GM12878 (cell line): ENCODE results near the gene RGS12. TPM values are rescaled to one million over a fixed set of nuclear protein-coding genes. Genes with fewer than 3 reads are reported as not detected.

Source experiments
- ATAC-seq: fragments of 200-7000 bp; cut with Tn5 transposase; 3 replicates; pipeline ENCODE4 v1.9.1; 2020; ENCODE audit warnings: mild to moderate bottlenecking, moderate library complexity
- BruUV-seq: library from RNA; stranded (reverse); fragments of 400-500 nt; replicated peaks from 2 replicates; lab custom pipeline; 2021; lab: Mats Ljungman, UMichigan
- CTCF ChIA-PET: fragments of 300-600 bp; sonication (Branson Sonifier 250); formaldehyde crosslinking; extraction: SDS; loops from one replicate; lab custom pipeline; 2021; ENCODE audit warnings: inconsistent platforms; lab: Yijun Ruan, JAX
- POLR2A ChIA-PET: fragments of 350-600 bp; formaldehyde crosslinking; extraction: SDS; loops from one replicate; lab custom pipeline; 2021; ENCODE audit warnings: inconsistent platforms; lab: Charles Lee
- RAD21 ChIA-PET: fragments of 300-600 bp; sonication (Branson Sonifier 250); formaldehyde crosslinking; loops from one replicate; lab custom pipeline; 2023; ENCODE audit warnings: antibody characterized with exemption; ENCODE audit not compliant: unreplicated experiment; lab: Charles Lee
- SMC1A ChIA-PET: fragments of 300-600 bp; sonication (Branson Sonifier 250); formaldehyde crosslinking; loops from one replicate; lab custom pipeline; 2023; ENCODE audit not compliant: unreplicated experiment, uncharacterized antibody; lab: Charles Lee
- DNase-seq: peaks from one replicate; pipeline ENCODE4 v3.0.0-alpha.2; 2011; ENCODE audit warnings: low read depth, low spot score
- FAIRE-seq: peaks from 3 replicates; lab custom pipeline; 2011; peaks lifted over from hg19 to GRCh38; lab: Jason Lieb, UNC
- H2AFZ ChIP-seq: 2 replicates; pipeline ENCODE4 v1.6.0; 2011; ENCODE audit warnings: low read depth, low read length, control low read depth; ENCODE audit not compliant: control insufficient read depth
- H3K27ac ChIP-seq: 2 replicates; pipeline ENCODE4 v1.5.1; 2011; ENCODE audit warnings: control low read depth; ENCODE audit not compliant: control insufficient read depth, insufficient read depth
- H3K27me3 ChIP-seq, 2 experiments: replicated peaks in 1 of 2; 2 replicates each; pipeline versions ENCODE4 v1.6.0 to v1.6.1; 2011; ENCODE audit warnings: low read length in 1 of 2; ENCODE audit not compliant: control insufficient read depth in 2 of 2, insufficient read depth in 2 of 2
- H3K36me3 ChIP-seq, 2 experiments: 2 replicates each; pipeline ENCODE4 v1.5.1; 2011; ENCODE audit warnings: low read length in 1 of 2; ENCODE audit not compliant: control insufficient read depth in 2 of 2, insufficient read depth in 2 of 2
- H3K4me1 ChIP-seq: 2 replicates; pipeline ENCODE4 v1.6.1; 2011; ENCODE audit warnings: mild to moderate bottlenecking, low read length, moderate library complexity, mixed read lengths; ENCODE audit not compliant: control insufficient read depth, insufficient read depth
- H3K4me2 ChIP-seq: 2 replicates; pipeline ENCODE4 v1.6.0; 2011; ENCODE audit warnings: control low read depth; ENCODE audit not compliant: control insufficient read depth, insufficient read depth
- H3K4me3 ChIP-seq: fragments of 200-600 bp; sonication (generic); 2 replicates; pipeline ENCODE4 v1.5.1; 2016
- H3K79me2 ChIP-seq: 2 replicates; pipeline ENCODE4 v1.6.0; 2011; ENCODE audit warnings: low read length; ENCODE audit not compliant: control insufficient read depth, insufficient read depth
- H3K9ac ChIP-seq: 2 replicates; pipeline ENCODE4 v1.8.0; 2011; ENCODE audit warnings: low read length, control low read depth, mixed read lengths; ENCODE audit not compliant: control insufficient read depth, insufficient read depth
- H3K9me3 ChIP-seq: replicated peaks from 3 replicates; pipeline ENCODE4 v1.5.1; 2011; ENCODE audit warnings: mild to moderate bottlenecking, low read length; ENCODE audit not compliant: control insufficient read depth, insufficient read depth
- H4K20me1 ChIP-seq: 2 replicates; pipeline ENCODE4 v1.6.0; 2011; ENCODE audit not compliant: control insufficient read depth, insufficient read depth
- HDAC2 ChIP-seq: fragments of 200-600 bp; sonication (generic); IDR thresholded peaks from 2 replicates; pipeline ENCODE4 v1.6.1; 2017
- RAD21 ChIP-seq: IDR thresholded peaks from 2 replicates; pipeline ENCODE4 v1.6.1; 2011; ENCODE audit warnings: mild to moderate bottlenecking, low read depth, low read length, moderate library complexity; ENCODE audit not compliant: insufficient read depth
- RELA ChIP-seq: fragments of 450-650 bp; IDR thresholded peaks from 2 replicates; pipeline ENCODE4 v1.8.0; 2014; ENCODE audit warnings: borderline replicate concordance; ENCODE audit not compliant: partially characterized antibody
- SP1 ChIP-seq: IDR thresholded peaks from one replicate; pipeline ENCODE4 v1.6.1; 2011; ENCODE audit warnings: low read depth, low read length
- SUZ12 ChIP-seq: fragments of 200-600 bp; sonication (generic); IDR thresholded peaks from one replicate; pipeline ENCODE4 v1.6.1; 2018; ENCODE audit warnings: antibody characterized with exemption, mild to moderate bottlenecking; ENCODE audit not compliant: unreplicated experiment
- YY1 ChIP-seq: IDR thresholded peaks from 2 replicates; pipeline ENCODE4 v1.6.1; 2011; ENCODE audit warnings: low read depth, mild to moderate bottlenecking, low read length
- WGBS: methylation state at CpG from one replicate; pipeline ENCODE4 v1.1.6; 2016; ENCODE audit warnings: low lambda C conversion rate; ENCODE audit not compliant: insufficient replicate concordance, insufficient coverage; ENCODE audit errors: missing lambda C conversion rate; 5-methylcytosine and 5-hydroxymethylcytosine counted together
- in situ Hi-C: fragments of 300-500 bp; cut with MboI; formaldehyde crosslinking; loops from 9 replicates; pipeline ENCODE4 v1.14.3; 2018; ENCODE audit warnings: mixed read lengths
- intact Hi-C: fragments of 100-400 bp; cut with micrococcal nuclease; formaldehyde crosslinking; loops from one replicate; pipeline ENCODE4 v1.14.2; 2022; ENCODE audit not compliant: unreplicated experiment
- polyA plus RNA-seq, 11 experiments: library from polyadenylated mRNA; depleted of rRNA in 4 of 11; unstranded in 6 of 11; stranded (reverse) in 5 of 11; fragments of >200 nt; fragmentation: Nextera tagmentation in 4 of 11; fragmentation: Illumina TruSeq in 1 of 11; extraction: Ambion mirVana in 4 of 11; extraction: Trizol in 1 of 11; gene quantifications; 1 replicate in 1 of 11; 2 replicates in 10 of 11; pipeline versions ENCODE4 v1.2.1 to v1.2.3, GENCODE V29; 2011 to 2016; ENCODE audit warnings: inconsistent platforms in 2 of 11, missing spikeins in 2 of 11, low read depth in 1 of 11
- total RNA-seq, 4 experiments: library from RNA; depleted of rRNA in 3 of 4; stranded (reverse); fragments of >200 nt in 3 of 4; fragmentation: Illumina TruSeq in 1 of 4; extraction: Trizol in 1 of 4; gene quantifications; 2 replicates each; pipeline versions ENCODE4 v1.2.1 to v1.2.3, GENCODE V29; 2013 to 2021
- TF ChIP-seq, protein P1 (sequence below): fragments of 450-650 bp; IDR thresholded peaks from 2 replicates; pipeline ENCODE4 v1.6.1; 2016; ENCODE audit warnings: mild to moderate bottlenecking
- TF ChIP-seq, protein P2 (sequence below): IDR thresholded peaks from 2 replicates; pipeline ENCODE4 v1.6.1; 2012; ENCODE audit warnings: improper control_type of control experiment, low read depth, low read length; ENCODE audit not compliant: insufficient replicate concordance
- TF ChIP-seq, protein P3 (sequence below): fragments of 450-650 bp; IDR thresholded peaks from 2 replicates; pipeline ENCODE4 v1.6.1; 2018; ENCODE audit warnings: borderline replicate concordance, mild to moderate bottlenecking; ENCODE audit not compliant: partially characterized antibody
- TF ChIP-seq, protein P4 (sequence below): IDR thresholded peaks from 2 replicates; pipeline ENCODE4 v1.6.1; 2011; ENCODE audit warnings: borderline replicate concordance, low read depth, mild to moderate bottlenecking, moderate library complexity, mixed read lengths, low read length; ENCODE audit not compliant: insufficient read depth; ENCODE audit errors: extremely low read length

RGS12 gene
- total and polyA plus RNA-seq, 10 of the 15 experiments (the other 5 are each of a cell fraction or from before 2014, with no cell fraction given), result 0.02 to 2.2 (median 0.73) TPM

DNA sequence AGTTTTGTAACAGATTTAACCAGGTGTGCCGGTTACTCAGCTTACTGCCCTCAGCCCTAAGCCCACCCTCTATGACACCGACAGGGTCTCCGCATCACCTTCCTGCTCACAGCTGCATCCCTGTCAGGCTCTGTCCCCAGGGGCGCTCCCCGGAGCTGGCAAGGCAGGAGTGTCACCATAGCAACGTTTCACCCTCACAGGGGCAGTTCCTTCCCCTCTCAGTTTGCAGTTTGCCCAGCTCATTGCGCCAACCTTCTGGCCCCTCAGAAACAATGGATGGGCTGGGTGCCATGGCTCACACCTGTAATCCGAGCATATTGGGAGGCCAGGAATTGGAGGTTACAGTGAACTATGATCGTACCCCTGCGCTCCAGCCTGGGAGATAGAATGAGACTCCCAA, 42.6 kb downstream of the RGS12 start:
- Histone ChIP-seq H4K20me1 (no peaks in the 10 kb centered on the region), H3K4me2 (no peak overlapping the region), H3K4me3 (no peak overlapping the region), H3K9ac (no peak overlapping the region), H2AFZ (no peak overlapping the region), H3K36me3 (no peaks in the 10 kb centered on the region), H3K9me3 (no peaks in the 10 kb centered on the region), H3K27ac (no peak overlapping the region), H3K79me2 (no peaks in the 10 kb centered on the region), H3K4me1 (peaks cover 5% of the 10 kb centered on the region), H3K27me3 (no peaks in the 10 kb centered on the region)
- no peak for DNase-seq
- no TSS peak for BruUV-seq
- 76% methylated on average over 10 of the region's 10 CpGs for WGBS
- SMC1A ChIA-PET, result interaction anchor here (1.1 to 2.1 kb wide), 3 partner anchors 10 to 32 kb away, joined by 3 to 6 read pairs (median 5); no protein-coding TSS in a partner anchor
- no peak for ATAC-seq
- in situ Hi-C loops (no loop called here), intact Hi-C loops (no loop called here)
- RAD21 ChIA-PET, result no interaction called here
- TF ChIP-seq SUZ12, result no peak
- TF ChIP-seq SP1, result no peak
- no peak for TF ChIP-seq YY1
- no peak for TF ChIP-seq HDAC2
- TF ChIP-seq, protein P1, sequence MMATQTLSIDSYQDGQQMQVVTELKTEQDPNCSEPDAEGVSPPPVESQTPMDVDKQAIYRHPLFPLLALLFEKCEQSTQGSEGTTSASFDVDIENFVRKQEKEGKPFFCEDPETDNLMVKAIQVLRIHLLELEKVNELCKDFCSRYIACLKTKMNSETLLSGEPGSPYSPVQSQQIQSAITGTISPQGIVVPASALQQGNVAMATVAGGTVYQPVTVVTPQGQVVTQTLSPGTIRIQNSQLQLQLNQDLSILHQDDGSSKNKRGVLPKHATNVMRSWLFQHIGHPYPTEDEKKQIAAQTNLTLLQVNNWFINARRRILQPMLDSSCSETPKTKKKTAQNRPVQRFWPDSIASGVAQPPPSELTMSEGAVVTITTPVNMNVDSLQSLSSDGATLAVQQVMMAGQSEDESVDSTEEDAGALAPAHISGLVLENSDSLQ, result no peak
- TF ChIP-seq, protein P2, sequence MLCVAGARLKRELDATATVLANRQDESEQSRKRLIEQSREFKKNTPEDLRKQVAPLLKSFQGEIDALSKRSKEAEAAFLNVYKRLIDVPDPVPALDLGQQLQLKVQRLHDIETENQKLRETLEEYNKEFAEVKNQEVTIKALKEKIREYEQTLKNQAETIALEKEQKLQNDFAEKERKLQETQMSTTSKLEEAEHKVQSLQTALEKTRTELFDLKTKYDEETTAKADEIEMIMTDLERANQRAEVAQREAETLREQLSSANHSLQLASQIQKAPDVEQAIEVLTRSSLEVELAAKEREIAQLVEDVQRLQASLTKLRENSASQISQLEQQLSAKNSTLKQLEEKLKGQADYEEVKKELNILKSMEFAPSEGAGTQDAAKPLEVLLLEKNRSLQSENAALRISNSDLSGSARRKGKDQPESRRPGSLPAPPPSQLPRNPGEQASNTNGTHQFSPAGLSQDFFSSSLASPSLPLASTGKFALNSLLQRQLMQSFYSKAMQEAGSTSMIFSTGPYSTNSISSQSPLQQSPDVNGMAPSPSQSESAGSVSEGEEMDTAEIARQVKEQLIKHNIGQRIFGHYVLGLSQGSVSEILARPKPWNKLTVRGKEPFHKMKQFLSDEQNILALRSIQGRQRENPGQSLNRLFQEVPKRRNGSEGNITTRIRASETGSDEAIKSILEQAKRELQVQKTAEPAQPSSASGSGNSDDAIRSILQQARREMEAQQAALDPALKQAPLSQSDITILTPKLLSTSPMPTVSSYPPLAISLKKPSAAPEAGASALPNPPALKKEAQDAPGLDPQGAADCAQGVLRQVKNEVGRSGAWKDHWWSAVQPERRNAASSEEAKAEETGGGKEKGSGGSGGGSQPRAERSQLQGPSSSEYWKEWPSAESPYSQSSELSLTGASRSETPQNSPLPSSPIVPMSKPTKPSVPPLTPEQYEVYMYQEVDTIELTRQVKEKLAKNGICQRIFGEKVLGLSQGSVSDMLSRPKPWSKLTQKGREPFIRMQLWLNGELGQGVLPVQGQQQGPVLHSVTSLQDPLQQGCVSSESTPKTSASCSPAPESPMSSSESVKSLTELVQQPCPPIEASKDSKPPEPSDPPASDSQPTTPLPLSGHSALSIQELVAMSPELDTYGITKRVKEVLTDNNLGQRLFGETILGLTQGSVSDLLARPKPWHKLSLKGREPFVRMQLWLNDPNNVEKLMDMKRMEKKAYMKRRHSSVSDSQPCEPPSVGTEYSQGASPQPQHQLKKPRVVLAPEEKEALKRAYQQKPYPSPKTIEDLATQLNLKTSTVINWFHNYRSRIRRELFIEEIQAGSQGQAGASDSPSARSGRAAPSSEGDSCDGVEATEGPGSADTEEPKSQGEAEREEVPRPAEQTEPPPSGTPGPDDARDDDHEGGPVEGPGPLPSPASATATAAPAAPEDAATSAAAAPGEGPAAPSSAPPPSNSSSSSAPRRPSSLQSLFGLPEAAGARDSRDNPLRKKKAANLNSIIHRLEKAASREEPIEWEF, result no peak
- TF ChIP-seq, protein P3, sequence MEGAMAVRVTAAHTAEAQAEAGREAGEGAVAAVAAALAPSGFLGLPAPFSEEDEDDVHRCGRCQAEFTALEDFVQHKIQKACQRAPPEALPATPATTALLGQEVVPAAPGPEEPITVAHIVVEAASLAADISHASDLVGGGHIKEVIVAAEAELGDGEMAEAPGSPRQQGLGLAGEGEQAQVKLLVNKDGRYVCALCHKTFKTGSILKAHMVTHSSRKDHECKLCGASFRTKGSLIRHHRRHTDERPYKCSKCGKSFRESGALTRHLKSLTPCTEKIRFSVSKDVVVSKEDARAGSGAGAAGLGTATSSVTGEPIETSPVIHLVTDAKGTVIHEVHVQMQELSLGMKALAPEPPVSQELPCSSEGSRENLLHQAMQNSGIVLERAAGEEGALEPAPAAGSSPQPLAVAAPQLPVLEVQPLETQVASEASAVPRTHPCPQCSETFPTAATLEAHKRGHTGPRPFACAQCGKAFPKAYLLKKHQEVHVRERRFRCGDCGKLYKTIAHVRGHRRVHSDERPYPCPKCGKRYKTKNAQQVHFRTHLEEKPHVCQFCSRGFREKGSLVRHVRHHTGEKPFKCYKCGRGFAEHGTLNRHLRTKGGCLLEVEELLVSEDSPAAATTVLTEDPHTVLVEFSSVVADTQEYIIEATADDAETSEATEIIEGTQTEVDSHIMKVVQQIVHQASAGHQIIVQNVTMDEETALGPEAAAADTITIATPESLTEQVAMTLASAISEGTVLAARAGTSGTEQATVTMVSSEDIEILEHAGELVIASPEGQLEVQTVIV, result no peak
- no peak for TF ChIP-seq RELA
- TF ChIP-seq RAD21, result no peak
- TF ChIP-seq, protein P4, sequence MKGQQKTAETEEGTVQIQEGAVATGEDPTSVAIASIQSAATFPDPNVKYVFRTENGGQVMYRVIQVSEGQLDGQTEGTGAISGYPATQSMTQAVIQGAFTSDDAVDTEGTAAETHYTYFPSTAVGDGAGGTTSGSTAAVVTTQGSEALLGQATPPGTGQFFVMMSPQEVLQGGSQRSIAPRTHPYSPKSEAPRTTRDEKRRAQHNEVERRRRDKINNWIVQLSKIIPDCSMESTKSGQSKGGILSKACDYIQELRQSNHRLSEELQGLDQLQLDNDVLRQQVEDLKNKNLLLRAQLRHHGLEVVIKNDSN, result no peak
- POLR2A ChIA-PET, result no interaction called here
- no peak for FAIRE-seq
- CTCF ChIA-PET, result no interaction called here
